ENCODE data around the gene BIK. TPM values are rescaled to one million over a fixed set of nuclear protein-coding genes. Genes with fewer than 3 reads are reported as not detected.

BIK gene
- total and polyA plus RNA-seq, 2 experiments from 2014 or later: 9.6 to 9.8 TPM

- no peak for TF ChIP-seq REST (IDR thresholded peaks at IDR 0.05; ENCODE audit: unreplicated experiment)
- TF ChIP-seq CTCF (conservative IDR thresholded peaks at IDR 0.05; ENCODE audit: low read depth in 2 of 2): no peak
- TF ChIP-seq EZH2 (IDR thresholded peaks at IDR 0.05; ENCODE audit: low read depth, unreplicated experiment): no peak
- TF ChIP-seq JUNB (IDR thresholded peaks at IDR 0.05; ENCODE audit: unreplicated experiment): no peak
Observed at GRCh38 chr22:43116932-43117331, 6.4 kb downstream of the BIK start (continued).

GRCh38 chr22:43118024-43118849 lies 7.7 kb downstream of the BIK start:
- no peaks in the 10 kb centered on the region for H3K36me3 ChIP-seq (ENCODE audit: insufficient read depth)
- H3K36me3 Mint-ChIP-seq (ENCODE audit: low read depth): no peaks in the 10 kb centered on the region
- ATAC-seq (peak; percentile 74), DNase-seq (ENCODE audit: low spot score) (no peak)
- H3K79me2 ChIP-seq (replicated peaks; ENCODE audit: insufficient read depth): no peaks in the 10 kb centered on the region
- H3F3A ChIP-seq (replicated peaks; ENCODE audit: low read depth): no peaks in the 10 kb centered on the region
- no peak overlapping the region for H3K27ac Mint-ChIP-seq
- H4K20me1 ChIP-seq (replicated peaks; ENCODE audit: insufficient read depth): no peaks in the 10 kb centered on the region
- H3K4me3 ChIP-seq: no peak overlapping the region
- no peak overlapping the region for H3K4me3 Mint-ChIP-seq
- H3K4me2 ChIP-seq: no peak overlapping the region
- H3K4me1 ChIP-seq (ENCODE audit: insufficient read depth): no peaks in the 10 kb centered on the region
- H3K9me3 Mint-ChIP-seq: no peaks in the 10 kb centered on the region; the same call in 2 of the 3 replicates
- H3K4me1 Mint-ChIP-seq: peaks cover 7% of the 10 kb centered on the region; the same call in 2 of the 3 replicates
- no peaks in the 10 kb centered on the region for H3K9me2 ChIP-seq (ENCODE audit: insufficient read depth)
- H3K27ac ChIP-seq (ENCODE audit: low read depth): no peak overlapping the region
- H3K27me3 ChIP-seq (ENCODE audit: insufficient read depth): 0 out of 2 replicates have a peak, but pooled peaks cover 2% of the 10 kb centered on the region
- H3K27me3 Mint-ChIP-seq (ENCODE audit: insufficient read depth, low read depth, poor library complexity): peaks cover 10% of the 10 kb centered on the region
- no peak overlapping the region for H2AFZ ChIP-seq
- TF ChIP-seq ETS1 (IDR thresholded peaks at IDR 0.05) (no peak), REST (IDR thresholded peaks at IDR 0.05; ENCODE audit: unreplicated experiment) (no peak), CREB1 (CRISPR knock-in tag; IDR thresholded peaks at IDR 0.05; ENCODE audit: low read depth) (no peak), EZH2phosphoT487 (IDR thresholded peaks at IDR 0.05; ENCODE audit: unreplicated experiment) (no peak), ZNF114 (CRISPR knock-in tag; IDR thresholded peaks at IDR 0.05) (no peak), ZNF331 (CRISPR knock-in tag; IDR thresholded peaks at IDR 0.05; ENCODE audit: low read depth) (no peak), CTCF (conservative IDR thresholded peaks at IDR 0.05; ENCODE audit: low read depth in 2 of 2) (no peak), POLR2AphosphoS5 (IDR thresholded peaks at IDR 0.05; ENCODE audit: low read depth) (no peak), STAT1 (IDR thresholded peaks at IDR 0.05; ENCODE audit: unreplicated experiment) (no peak), JUNB (IDR thresholded peaks at IDR 0.05; ENCODE audit: unreplicated experiment) (no peak)
